ENCODE data around the gene FBLN2.

GRCh38 chr3:13634151-13634550, 85.2 kb downstream of the FBLN2 start:
- TF ChIP-seq CTCF (IDR thresholded peaks at IDR 0.05) (no peak), POLR2A (IDR thresholded peaks at IDR 0.05) (no peak)
